Astrocyte (in vitro differentiated cells and primary cell): Measurements from ENCODE around the gene AMOTL1. TPM values are rescaled to one million over a fixed set of nuclear protein-coding genes. Genes with fewer than 3 reads are reported as not detected.

ENCODE experiments used
- DNase-seq: peaks from one replicate; pipeline ENCODE4 v3.0.0-alpha.2; 2010; ENCODE audit warnings: low read depth
- FAIRE-seq: peaks from 2 replicates; lab custom pipeline; 2011; peaks lifted over from hg19 to GRCh38; lab: Jason Lieb, UNC
- H2AFZ ChIP-seq: 2 replicates; pipeline ENCODE4 v1.6.0; 2012; ENCODE audit warnings: low read depth, low read length, inconsistent platforms
- H3K27ac ChIP-seq: 2 replicates; pipeline ENCODE4 v1.5.1; 2011; ENCODE audit warnings: low read depth, low read length, inconsistent platforms
- H3K27me3 ChIP-seq: 2 replicates; pipeline ENCODE4 v1.6.0; 2011; ENCODE audit warnings: low read length, inconsistent platforms; ENCODE audit not compliant: insufficient read depth
- H3K36me3 ChIP-seq: 2 replicates; pipeline ENCODE4 v1.5.1; 2011; ENCODE audit warnings: low read length, inconsistent platforms; ENCODE audit not compliant: insufficient read depth
- H3K4me1 ChIP-seq: 2 replicates; pipeline ENCODE4 v1.5.1; 2011; ENCODE audit warnings: low read length, inconsistent platforms; ENCODE audit not compliant: insufficient read depth
- H3K4me2 ChIP-seq: 2 replicates; pipeline ENCODE4 v1.6.0; 2012; ENCODE audit warnings: low read length, inconsistent platforms
- H3K4me3 ChIP-seq: 2 replicates; pipeline ENCODE4 v1.5.1; 2011; ENCODE audit warnings: low read depth, mild to moderate bottlenecking, low read length, inconsistent platforms; ENCODE audit not compliant: insufficient read depth
- H3K79me2 ChIP-seq: 2 replicates; pipeline ENCODE4 v1.6.0; 2012; ENCODE audit warnings: mild to moderate bottlenecking, low read length, inconsistent platforms; ENCODE audit not compliant: insufficient read depth
- H3K9ac ChIP-seq: 2 replicates; pipeline ENCODE4 v1.6.0; 2012; ENCODE audit warnings: mild to moderate bottlenecking, low read length, inconsistent platforms
- H3K9me3 ChIP-seq: 2 replicates; pipeline ENCODE4 v1.5.1; 2012; ENCODE audit warnings: low read depth, mild to moderate bottlenecking, low read length, inconsistent platforms; ENCODE audit not compliant: insufficient read depth
- H4K20me1 ChIP-seq: 2 replicates; pipeline ENCODE4 v1.6.0; 2012; ENCODE audit warnings: low read length, inconsistent platforms; ENCODE audit not compliant: insufficient read depth
- H3K27ac Mint-ChIP-seq: one replicate; pipeline ENCODE4 v1.8.0; 2021; ENCODE audit warnings: mild to moderate bottlenecking, mixed read lengths; ENCODE audit not compliant: unreplicated experiment
- H3K27me3 Mint-ChIP-seq: one replicate; pipeline ENCODE4 v1.8.0; 2021; ENCODE audit warnings: low read depth, mixed read lengths; ENCODE audit not compliant: unreplicated experiment
- H3K36me3 Mint-ChIP-seq: one replicate; pipeline ENCODE4 v1.8.0; 2021; ENCODE audit warnings: low read depth, mixed read lengths; ENCODE audit not compliant: unreplicated experiment
- H3K4me1 Mint-ChIP-seq: one replicate; pipeline ENCODE4 v1.8.0; 2021; ENCODE audit warnings: low read depth, mixed read lengths; ENCODE audit not compliant: unreplicated experiment
- H3K4me3 Mint-ChIP-seq: one replicate; pipeline ENCODE4 v1.8.0; 2021; ENCODE audit warnings: mild to moderate bottlenecking, moderate library complexity, mixed read lengths; ENCODE audit not compliant: unreplicated experiment
- H3K9me3 Mint-ChIP-seq: one replicate; pipeline ENCODE4 v1.8.0; 2021; ENCODE audit warnings: mild to moderate bottlenecking, mixed read lengths; ENCODE audit not compliant: unreplicated experiment
- EZH2 ChIP-seq: IDR thresholded peaks from 2 replicates; pipeline ENCODE4 v1.6.1; 2012; ENCODE audit warnings: mild to moderate bottlenecking, low read length, inconsistent platforms; ENCODE audit not compliant: insufficient read depth
- total RNA-seq: library from RNA; stranded (reverse); gene quantifications from 2 replicates; pipeline ENCODE4 v1.2.1, GENCODE V29; 2021
- TF ChIP-seq, protein P1 (sequence below): IDR thresholded peaks from 2 replicates; pipeline ENCODE4 v1.5.1; 2011; ENCODE audit warnings: low read depth, mild to moderate bottlenecking, inconsistent platforms, low read length, moderate library complexity; ENCODE audit not compliant: insufficient read depth

AMOTL1 gene
- total RNA-seq, 1 donor from 2014 or later: 47.8 TPM

DNA sequence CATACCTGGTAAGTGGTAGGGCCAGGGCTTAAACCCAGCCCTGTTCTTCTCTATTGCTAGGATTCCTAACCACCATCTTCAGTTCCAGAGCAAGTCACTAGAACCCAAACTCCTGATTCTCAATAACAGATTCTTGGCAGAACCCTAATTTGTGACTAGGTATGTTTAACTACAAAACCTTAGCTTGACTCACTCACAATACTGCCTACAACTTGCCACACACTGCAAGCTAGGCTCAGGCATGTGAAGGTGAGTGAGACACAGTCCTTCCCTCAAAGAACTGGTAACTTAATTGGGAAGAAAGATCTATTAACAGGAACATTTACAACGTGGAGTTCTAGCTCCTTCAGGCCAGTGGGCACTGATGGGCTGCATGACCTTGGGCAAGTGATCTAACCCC, 14.5 kb upstream of the AMOTL1 start:
- Histone ChIP-seq H3K27ac (no peak overlapping the region), H3K79me2 (no peaks in the 10 kb centered on the region), H3K27me3 (no peaks in the 10 kb centered on the region), H3K9me3 (no peaks in the 10 kb centered on the region), H3K4me2 (no peak overlapping the region), H3K4me1 (no peaks in the 10 kb centered on the region), H3K9ac (no peak overlapping the region), H3K4me3 (no peak overlapping the region), H4K20me1 (no peaks in the 10 kb centered on the region), H2AFZ (no peak overlapping the region), H3K36me3 (no peaks in the 10 kb centered on the region)
- H3K36me3 Mint-ChIP-seq: no peaks in the 10 kb centered on the region
- no peaks in the 10 kb centered on the region for H3K27me3 Mint-ChIP-seq
- DNase-seq (no peak), FAIRE-seq (no peak)
- no peaks in the 10 kb centered on the region for H3K9me3 Mint-ChIP-seq
- H3K27ac Mint-ChIP-seq: no peak overlapping the region
- TF ChIP-seq EZH2: no peak
- TF ChIP-seq, protein P1, sequence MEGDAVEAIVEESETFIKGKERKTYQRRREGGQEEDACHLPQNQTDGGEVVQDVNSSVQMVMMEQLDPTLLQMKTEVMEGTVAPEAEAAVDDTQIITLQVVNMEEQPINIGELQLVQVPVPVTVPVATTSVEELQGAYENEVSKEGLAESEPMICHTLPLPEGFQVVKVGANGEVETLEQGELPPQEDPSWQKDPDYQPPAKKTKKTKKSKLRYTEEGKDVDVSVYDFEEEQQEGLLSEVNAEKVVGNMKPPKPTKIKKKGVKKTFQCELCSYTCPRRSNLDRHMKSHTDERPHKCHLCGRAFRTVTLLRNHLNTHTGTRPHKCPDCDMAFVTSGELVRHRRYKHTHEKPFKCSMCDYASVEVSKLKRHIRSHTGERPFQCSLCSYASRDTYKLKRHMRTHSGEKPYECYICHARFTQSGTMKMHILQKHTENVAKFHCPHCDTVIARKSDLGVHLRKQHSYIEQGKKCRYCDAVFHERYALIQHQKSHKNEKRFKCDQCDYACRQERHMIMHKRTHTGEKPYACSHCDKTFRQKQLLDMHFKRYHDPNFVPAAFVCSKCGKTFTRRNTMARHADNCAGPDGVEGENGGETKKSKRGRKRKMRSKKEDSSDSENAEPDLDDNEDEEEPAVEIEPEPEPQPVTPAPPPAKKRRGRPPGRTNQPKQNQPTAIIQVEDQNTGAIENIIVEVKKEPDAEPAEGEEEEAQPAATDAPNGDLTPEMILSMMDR: no peak
- peaks cover 4% of the 10 kb centered on the region for H3K4me1 Mint-ChIP-seq
- no peak overlapping the region for H3K4me3 Mint-ChIP-seq

DNA sequence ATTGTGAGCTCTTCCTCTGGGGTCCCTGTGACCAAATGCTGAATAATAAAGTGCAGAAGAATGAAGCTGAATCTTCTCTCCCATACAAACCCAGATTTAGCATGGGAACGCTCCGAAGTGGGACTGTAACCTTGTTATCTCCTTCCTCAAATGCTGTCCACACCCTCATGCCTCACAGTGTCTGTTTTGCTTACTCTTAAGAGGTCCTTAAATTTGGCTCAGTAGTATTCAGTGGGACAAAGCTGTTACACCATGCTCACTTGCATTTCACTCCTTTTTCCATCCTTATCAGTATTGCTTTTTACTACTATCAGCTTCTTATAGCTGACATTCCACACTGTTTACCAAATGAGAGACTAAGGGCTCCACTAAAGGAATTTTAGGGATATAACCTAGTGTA, 13.8 kb upstream of the AMOTL1 start:
- no peak overlapping the region for H3K27ac Mint-ChIP-seq
- no peak overlapping the region for H3K4me3 Mint-ChIP-seq
- no peak overlapping the region for H3K9ac ChIP-seq
- H3K27me3 Mint-ChIP-seq: no peaks in the 10 kb centered on the region
- H3K4me1 Mint-ChIP-seq: peaks cover 4% of the 10 kb centered on the region
- no peak overlapping the region for H3K27ac ChIP-seq
- no peaks in the 10 kb centered on the region for H3K27me3 ChIP-seq
- H3K79me2 ChIP-seq: no peaks in the 10 kb centered on the region
- no peak for TF ChIP-seq EZH2
- TF ChIP-seq, protein P1: no peak
- H3K4me3 ChIP-seq: no peak overlapping the region
- H3K36me3 ChIP-seq: no peaks in the 10 kb centered on the region
- no peaks in the 10 kb centered on the region for H4K20me1 ChIP-seq
- no peaks in the 10 kb centered on the region for H3K4me1 ChIP-seq
- H3K9me3 ChIP-seq: no peaks in the 10 kb centered on the region
- FAIRE-seq: no peak
- no peaks in the 10 kb centered on the region for H3K9me3 Mint-ChIP-seq
- H3K4me2 ChIP-seq: no peak overlapping the region
- no peak for DNase-seq
- H3K36me3 Mint-ChIP-seq: no peaks in the 10 kb centered on the region
- H2AFZ ChIP-seq: no peak overlapping the region

DNA sequence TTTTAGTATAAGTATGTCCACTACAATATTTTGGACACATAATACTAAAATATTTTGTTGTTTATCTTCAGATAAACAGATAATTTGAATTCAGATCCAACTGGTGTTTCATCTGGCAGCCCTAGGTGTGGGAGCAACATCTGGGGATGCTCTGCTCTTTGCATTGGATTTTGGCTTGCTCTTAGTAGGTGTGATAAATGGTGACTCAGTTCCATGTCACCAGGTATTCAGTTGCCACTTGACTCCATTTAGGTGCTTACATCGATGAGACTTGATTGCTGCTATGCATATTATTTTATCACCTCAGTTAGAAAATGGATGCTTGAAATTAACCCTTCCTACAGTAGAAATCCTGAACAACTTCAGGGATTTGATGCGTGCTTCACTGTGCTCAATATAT, 13.3 kb upstream of the AMOTL1 start:
- H3K9ac ChIP-seq: no peak overlapping the region
- no peaks in the 10 kb centered on the region for H3K27me3 ChIP-seq
- no peak overlapping the region for H3K4me3 Mint-ChIP-seq
- H3K27me3 Mint-ChIP-seq: no peaks in the 10 kb centered on the region
- H3K4me2 ChIP-seq: no peak overlapping the region
- H3K9me3 ChIP-seq: no peaks in the 10 kb centered on the region
- H3K27ac ChIP-seq: no peak overlapping the region
- FAIRE-seq: no peak
- no peak overlapping the region for H3K27ac Mint-ChIP-seq
- no peaks in the 10 kb centered on the region for H3K9me3 Mint-ChIP-seq
- DNase-seq: no peak
- H3K36me3 Mint-ChIP-seq: no peaks in the 10 kb centered on the region
- no peaks in the 10 kb centered on the region for H3K36me3 ChIP-seq
- H4K20me1 ChIP-seq: no peaks in the 10 kb centered on the region
- peaks cover 4% of the 10 kb centered on the region for H3K4me1 Mint-ChIP-seq
- no peak overlapping the region for H2AFZ ChIP-seq
- H3K79me2 ChIP-seq: no peaks in the 10 kb centered on the region
- no peak for TF ChIP-seq EZH2
- TF ChIP-seq, protein P1: no peak
- no peaks in the 10 kb centered on the region for H3K4me1 ChIP-seq
- H3K4me3 ChIP-seq: no peak overlapping the region
